GM19324 (cell line): ENCODE results near the gene SPOCK3.
"Not testable (repeated sequence)": the region's sequence is repeated elsewhere in the genome, so short reads cannot be mapped to it uniquely, and the experiment has no call there.

Source experiments
- ATAC-seq: cut with Tn5 transposase; IDR thresholded peaks from one replicate; pipeline ENCODE4 v1.9.1; 2021; ENCODE audit warnings: mild to moderate bottlenecking, moderate library complexity; ENCODE audit not compliant: unreplicated experiment, low FRiP score

Gene SPOCK3

DNA sequence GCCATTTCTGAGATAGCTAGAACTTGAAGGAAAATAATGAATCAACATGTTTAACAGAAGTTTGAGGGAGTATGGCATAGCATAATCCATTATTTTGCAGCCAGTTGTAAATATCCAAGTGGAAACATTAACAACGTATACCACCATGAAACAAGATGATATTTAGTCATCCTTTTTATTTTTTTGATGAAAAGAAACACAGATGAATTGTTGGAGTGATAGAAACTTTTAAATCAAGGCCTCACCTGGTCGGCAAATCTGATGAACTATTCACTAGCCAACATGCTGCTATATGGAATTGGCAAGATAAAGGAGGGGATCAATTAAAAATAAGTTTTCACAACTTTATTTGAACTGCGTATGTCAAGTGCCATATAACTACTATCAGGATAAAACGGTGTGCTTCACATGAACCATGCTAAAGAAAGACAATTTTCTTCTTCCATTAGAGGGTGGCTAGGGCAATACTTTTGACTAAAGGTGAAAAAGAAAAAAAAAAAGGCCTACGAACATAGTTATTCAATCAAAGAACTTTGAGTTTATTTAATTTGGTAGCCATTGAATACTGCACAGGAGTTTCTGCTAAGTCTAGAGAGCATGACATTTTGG lies 510.7 kb downstream of the SPOCK3 start:
- no peak for ATAC-seq

DNA sequence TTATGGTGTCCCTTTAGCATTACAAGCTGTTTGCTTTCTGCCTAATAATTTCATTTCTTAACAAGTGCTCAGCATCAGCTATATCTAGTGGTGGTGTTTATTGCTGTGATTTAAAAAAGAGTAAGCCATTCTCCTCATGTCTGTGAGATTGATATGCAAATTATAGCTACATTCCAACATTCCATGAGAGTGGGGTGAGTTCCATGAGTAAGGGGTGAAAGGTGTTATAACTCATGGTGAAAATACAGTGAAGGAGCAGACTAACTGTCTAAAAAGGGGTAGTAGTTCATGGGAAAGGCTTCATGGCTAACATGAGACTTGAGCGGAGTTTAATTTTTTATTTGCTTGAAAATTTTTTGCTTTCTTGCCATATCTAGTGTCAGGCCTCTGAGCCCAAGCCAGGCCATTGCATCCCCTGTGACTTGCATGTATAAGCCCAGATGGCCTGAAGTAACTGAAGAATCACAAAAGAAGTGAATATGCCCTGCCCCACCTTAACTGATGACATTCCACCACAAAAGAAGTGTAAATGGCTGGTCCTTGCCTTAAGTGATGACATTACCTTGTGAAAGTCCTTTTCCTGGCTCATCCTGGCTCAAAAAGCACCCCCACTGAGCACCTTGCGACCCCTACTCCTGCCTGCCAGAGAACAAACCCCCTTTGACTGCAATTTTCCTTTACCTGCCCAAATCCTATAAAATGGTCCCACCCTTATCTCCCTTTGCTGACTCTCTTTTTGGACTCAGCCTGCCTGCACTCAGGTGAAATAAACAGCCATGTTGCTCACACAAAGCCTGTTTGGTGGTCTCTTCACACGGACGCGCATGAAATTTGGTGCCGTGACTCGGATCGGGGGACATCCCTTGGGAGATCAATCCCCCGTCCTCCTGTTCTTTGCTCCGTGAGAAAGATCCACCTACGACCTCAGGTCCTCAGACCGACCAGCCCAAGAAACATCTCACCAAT lies 518.3 kb downstream of the SPOCK3 start:
- not testable (repeated sequence) for ATAC-seq

DNA sequence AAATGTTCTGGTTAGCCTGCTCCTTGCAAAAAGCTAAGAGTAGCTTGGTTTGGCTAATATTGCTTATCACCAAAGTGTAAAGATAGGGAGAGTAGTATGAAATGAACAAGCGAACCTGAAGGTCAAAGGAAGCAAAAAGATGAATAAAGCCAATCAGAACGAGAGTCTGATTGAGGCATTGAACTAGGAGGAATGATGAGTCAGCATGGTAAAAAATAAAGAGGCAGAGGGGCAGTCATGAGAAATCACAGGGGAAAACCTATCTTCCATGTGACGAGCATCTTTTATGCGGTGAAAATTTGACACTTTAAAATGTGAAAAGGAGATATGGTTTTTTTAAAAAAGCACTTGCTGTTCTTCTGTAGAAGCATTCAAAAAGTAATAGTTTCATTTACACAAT lies 533.7 kb downstream of the SPOCK3 start:
- no peak for ATAC-seq

DNA sequence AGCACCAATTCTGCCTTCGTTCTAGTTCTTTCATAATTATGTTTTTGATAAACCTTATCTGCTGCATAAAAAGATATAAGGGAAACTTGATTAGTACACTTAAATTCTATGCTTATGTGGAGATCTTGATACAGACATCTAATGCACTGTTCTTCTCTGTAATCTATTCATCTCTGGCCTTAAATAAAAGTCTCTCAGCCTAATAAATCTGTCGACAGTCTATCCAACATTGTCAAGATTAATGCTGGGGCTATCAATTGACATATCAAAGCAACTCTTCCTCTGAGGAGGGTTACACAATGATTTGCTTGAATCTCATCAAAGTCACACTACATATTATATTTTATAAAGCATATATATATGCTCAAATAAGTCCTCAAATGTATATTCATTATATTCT lies 545.5 kb downstream of the SPOCK3 start:
- no peak for ATAC-seq

DNA sequence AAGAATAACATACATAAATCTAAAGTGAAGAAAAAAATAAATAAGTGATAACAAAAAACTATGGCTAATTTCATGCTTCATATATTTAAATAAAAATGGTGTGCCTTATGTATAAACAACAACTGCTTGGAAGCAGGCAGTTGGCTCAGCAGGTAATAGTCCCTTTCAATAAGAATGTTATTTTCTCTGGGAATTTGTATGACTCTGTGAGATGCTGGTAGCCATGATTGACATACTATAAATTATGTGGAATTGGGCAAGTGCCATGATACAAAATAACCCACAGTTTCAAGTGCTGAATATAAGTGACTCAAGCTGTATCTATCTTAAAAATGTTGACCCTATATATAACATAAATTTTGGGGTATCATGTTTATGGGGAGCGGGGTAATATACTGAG lies 546.5 kb downstream of the SPOCK3 start:
- no peak for ATAC-seq
